ENCODE data around the gene ZCWPW2. TPM values are rescaled to one million over a fixed set of nuclear protein-coding genes. Genes with fewer than 3 reads are reported as not detected.

Gene ZCWPW2
- total and polyA plus RNA-seq, 9 of the 15 experiments (the other 6 are each of a cell fraction or from before 2014, with no cell fraction given), result 0.10 to 0.77 (median 0.44) TPM

DNA sequence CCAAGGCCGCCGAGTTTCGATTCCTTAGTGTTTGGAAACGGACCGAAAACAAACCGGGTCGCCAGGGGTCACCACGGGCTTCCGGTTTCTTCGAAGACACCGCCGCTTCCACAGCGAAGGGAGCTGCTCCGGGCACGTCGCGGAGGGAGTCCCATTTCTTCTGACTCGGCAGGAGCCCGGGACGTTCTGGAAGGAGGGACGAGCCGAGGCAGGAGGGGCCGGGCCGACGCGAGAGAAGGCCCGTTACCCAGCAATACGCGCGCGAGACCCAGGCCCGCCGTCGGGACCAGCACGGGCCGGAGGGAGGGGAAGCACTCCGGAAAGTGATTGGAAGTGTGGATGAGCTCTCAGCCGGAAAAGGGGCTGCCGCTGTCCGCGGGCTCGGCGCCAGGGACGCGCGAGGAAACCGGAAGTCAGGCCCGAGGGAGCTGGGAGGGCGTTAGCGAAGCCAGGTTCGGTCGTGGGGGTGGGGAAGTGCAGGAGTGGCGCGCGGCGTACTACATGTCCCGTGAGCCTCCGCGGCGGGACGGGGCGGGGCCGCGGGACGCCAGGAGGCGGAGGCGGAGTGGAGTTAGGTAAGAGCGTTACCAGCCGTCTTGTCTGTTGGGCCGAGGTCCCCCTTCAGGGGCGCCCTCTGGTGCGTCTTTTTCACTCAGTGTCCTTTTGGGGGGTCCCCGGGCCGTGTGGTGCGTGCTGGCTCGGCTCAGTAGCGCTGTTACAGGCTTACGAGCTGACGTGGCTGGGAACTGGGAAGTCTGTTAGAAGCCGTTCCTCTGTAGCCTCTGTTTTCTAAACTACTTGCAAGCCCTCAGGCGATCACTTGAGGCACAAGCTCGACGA, at the start of gene ZCWPW2, which contains the start of gene AZI2 (continued):
- TF ChIP-seq NFATC3 (IDR thresholded peaks at IDR 0.05) (no peak), GABPA (tag; conservative IDR thresholded peaks at IDR 0.05; ENCODE audit: low read depth) (peak; percentile 96), TCF7 (IDR thresholded peaks at IDR 0.05; ENCODE audit: borderline replicate concordance) (no peak), STAT5A (IDR thresholded peaks at IDR 0.05; ENCODE audit: borderline replicate concordance, low read length) (no peak; the same call in 1 of the 2 replicates), ZNF133 (CRISPR knock-in tag; IDR thresholded peaks at IDR 0.05) (no peak), ZNF175 (CRISPR knock-in tag; IDR thresholded peaks at IDR 0.05; ENCODE audit: low read depth) (no peak), KAT2B (IDR thresholded peaks at IDR 0.05; ENCODE audit: low read depth, low read length) (no peak), FOXA3 (CRISPR knock-in tag; conservative IDR thresholded peaks at IDR 0.05 in 1 of 2, IDR thresholded peaks at IDR 0.05 in 1 of 2) (peak in 1 of 2 experiments; percentile 74; a peak in 1 of 4 replicates), HDGF (IDR thresholded peaks at IDR 0.05) (no peak), MTA1 (IDR thresholded peaks at IDR 0.05; ENCODE audit: borderline replicate concordance) (no peak), KDM1A (IDR thresholded peaks at IDR 0.05) (no peak), MCM5 (IDR thresholded peaks at IDR 0.05; ENCODE audit: low read depth) (no peak), DIDO1 (tag; IDR thresholded peaks at IDR 0.05; ENCODE audit: low read depth) (no peak; the same call in 1 of the 2 replicates)
- TF ChIP-seq, protein P1, sequence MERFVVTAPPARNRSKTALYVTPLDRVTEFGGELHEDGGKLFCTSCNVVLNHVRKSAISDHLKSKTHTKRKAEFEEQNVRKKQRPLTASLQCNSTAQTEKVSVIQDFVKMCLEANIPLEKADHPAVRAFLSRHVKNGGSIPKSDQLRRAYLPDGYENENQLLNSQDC (CRISPR knock-in tag; IDR thresholded peaks at IDR 0.05), result no peak
- TF ChIP-seq, protein P2, sequence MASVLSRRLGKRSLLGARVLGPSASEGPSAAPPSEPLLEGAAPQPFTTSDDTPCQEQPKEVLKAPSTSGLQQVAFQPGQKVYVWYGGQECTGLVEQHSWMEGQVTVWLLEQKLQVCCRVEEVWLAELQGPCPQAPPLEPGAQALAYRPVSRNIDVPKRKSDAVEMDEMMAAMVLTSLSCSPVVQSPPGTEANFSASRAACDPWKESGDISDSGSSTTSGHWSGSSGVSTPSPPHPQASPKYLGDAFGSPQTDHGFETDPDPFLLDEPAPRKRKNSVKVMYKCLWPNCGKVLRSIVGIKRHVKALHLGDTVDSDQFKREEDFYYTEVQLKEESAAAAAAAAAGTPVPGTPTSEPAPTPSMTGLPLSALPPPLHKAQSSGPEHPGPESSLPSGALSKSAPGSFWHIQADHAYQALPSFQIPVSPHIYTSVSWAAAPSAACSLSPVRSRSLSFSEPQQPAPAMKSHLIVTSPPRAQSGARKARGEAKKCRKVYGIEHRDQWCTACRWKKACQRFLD (CRISPR knock-in tag; IDR thresholded peaks at IDR 0.05), result no peak
- TF ChIP-seq, protein P3, sequence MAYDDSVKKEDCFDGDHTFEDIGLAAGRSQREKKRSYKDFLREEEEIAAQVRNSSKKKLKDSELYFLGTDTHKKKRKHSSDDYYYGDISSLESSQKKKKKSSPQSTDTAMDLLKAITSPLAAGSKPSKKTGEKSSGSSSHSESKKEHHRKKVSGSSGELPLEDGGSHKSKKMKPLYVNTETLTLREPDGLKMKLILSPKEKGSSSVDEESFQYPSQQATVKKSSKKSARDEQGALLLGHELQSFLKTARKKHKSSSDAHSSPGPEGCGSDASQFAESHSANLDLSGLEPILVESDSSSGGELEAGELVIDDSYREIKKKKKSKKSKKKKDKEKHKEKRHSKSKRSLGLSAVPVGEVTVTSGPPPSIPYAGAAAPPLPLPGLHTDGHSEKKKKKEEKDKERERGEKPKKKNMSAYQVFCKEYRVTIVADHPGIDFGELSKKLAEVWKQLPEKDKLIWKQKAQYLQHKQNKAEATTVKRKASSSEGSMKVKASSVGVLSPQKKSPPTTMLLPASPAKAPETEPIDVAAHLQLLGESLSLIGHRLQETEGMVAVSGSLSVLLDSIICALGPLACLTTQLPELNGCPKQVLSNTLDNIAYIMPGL (CRISPR knock-in tag; IDR thresholded peaks at IDR 0.05), result peak; percentile 47; the same call in 1 of the 2 replicates
- TF ChIP-seq, protein P4, sequence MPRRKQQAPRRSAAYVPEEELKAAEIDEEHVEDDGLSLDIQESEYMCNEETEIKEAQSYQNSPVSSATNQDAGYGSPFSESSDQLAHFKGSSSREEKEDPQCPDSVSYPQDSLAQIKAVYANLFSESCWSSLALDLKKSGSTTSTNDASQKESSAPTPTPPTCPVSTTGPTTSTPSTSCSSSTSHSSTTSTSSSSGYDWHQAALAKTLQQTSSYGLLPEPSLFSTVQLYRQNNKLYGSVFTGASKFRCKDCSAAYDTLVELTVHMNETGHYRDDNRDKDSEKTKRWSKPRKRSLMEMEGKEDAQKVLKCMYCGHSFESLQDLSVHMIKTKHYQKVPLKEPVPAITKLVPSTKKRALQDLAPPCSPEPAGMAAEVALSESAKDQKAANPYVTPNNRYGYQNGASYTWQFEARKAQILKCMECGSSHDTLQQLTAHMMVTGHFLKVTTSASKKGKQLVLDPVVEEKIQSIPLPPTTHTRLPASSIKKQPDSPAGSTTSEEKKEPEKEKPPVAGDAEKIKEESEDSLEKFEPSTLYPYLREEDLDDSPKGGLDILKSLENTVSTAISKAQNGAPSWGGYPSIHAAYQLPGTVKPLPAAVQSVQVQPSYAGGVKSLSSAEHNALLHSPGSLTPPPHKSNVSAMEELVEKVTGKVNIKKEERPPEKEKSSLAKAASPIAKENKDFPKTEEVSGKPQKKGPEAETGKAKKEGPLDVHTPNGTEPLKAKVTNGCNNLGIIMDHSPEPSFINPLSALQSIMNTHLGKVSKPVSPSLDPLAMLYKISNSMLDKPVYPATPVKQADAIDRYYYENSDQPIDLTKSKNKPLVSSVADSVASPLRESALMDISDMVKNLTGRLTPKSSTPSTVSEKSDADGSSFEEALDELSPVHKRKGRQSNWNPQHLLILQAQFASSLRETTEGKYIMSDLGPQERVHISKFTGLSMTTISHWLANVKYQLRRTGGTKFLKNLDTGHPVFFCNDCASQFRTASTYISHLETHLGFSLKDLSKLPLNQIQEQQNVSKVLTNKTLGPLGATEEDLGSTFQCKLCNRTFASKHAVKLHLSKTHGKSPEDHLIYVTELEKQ (CRISPR knock-in tag; IDR thresholded peaks at IDR 0.05), result no peak
- TF ChIP-seq, protein P5, sequence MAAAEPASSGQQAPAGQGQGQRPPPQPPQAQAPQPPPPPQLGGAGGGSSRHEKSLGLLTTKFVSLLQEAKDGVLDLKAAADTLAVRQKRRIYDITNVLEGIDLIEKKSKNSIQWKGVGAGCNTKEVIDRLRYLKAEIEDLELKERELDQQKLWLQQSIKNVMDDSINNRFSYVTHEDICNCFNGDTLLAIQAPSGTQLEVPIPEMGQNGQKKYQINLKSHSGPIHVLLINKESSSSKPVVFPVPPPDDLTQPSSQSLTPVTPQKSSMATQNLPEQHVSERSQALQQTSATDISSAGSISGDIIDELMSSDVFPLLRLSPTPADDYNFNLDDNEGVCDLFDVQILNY (CRISPR knock-in tag; IDR thresholded peaks at IDR 0.05), result no peak; the same call in 1 of the 2 replicates
- TF ChIP-seq, protein P6, sequence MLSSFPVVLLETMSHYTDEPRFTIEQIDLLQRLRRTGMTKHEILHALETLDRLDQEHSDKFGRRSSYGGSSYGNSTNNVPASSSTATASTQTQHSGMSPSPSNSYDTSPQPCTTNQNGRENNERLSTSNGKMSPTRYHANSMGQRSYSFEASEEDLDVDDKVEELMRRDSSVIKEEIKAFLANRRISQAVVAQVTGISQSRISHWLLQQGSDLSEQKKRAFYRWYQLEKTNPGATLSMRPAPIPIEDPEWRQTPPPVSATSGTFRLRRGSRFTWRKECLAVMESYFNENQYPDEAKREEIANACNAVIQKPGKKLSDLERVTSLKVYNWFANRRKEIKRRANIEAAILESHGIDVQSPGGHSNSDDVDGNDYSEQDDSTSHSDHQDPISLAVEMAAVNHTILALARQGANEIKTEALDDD (IDR thresholded peaks at IDR 0.05), result no peak
